Stomach smooth muscle (tissue), 2 donors: ENCODE results near the gene KIF13A.
"Not testable (repeated sequence)": the region's sequence is repeated elsewhere in the genome, so short reads cannot be mapped to it uniquely, and the experiment has no call there.

Experiments used
- H3K27ac ChIP-seq: one replicate; pipeline ENCODE4 v1.7.0; 2013; ENCODE audit warnings: mild to moderate bottlenecking, low read length, inconsistent platforms
- H3K27me3 ChIP-seq, 2 donors: one replicate each; pipeline ENCODE4 v1.7.0; 2013; ENCODE audit warnings: low read length in 2 of 2; ENCODE audit not compliant: insufficient read depth in 2 of 2, control insufficient read depth in 1 of 2
- H3K36me3 ChIP-seq, 2 donors: one replicate each; pipeline ENCODE4 v1.7.0; 2013; ENCODE audit warnings: low read length in 2 of 2; ENCODE audit not compliant: control insufficient read depth in 2 of 2, insufficient read depth in 2 of 2
- H3K4me1 ChIP-seq: one replicate; pipeline ENCODE4 v1.7.0; 2013; ENCODE audit warnings: low read length; ENCODE audit not compliant: control insufficient read depth, insufficient read depth
- H3K4me3 ChIP-seq, 2 donors: one replicate each; pipeline ENCODE4 v1.7.0; 2013; ENCODE audit warnings: low read length in 2 of 2
- H3K9ac ChIP-seq, 2 donors: one replicate each; pipeline ENCODE4 v1.7.0; 2013; ENCODE audit warnings: low read length in 2 of 2, mild to moderate bottlenecking in 1 of 2
- H3K9me3 ChIP-seq, 2 donors: one replicate each; pipeline ENCODE4 v1.7.0; 2013; ENCODE audit warnings: low read length in 2 of 2; ENCODE audit not compliant: control insufficient read depth in 2 of 2
- donor health status: healthy.
- donor health status: Pancreatic carcinoma.

Gene KIF13A

DNA sequence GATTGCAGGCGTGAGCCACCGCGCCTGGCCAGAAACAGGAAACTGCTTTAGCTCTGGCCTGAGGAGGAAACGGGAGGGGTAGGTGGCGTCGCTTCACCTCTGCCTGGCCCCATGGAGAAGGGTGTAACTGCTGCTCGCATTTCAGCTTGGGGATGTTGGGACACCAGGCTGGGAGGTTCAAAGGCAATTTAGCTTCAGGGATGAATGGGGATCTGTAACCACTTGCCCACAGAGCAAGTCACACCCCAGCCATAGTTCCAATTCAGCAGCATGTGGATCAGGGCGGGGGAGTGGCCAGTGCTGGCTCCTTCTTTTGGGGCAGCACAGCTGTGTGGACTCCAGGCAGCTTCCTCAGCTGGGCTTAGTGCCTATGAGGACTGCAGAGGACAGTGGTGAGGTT lies 245.9 kb downstream of the KIF13A start:
- H3K9me3 ChIP-seq, result peaks cover 3 to 4% of the 10 kb centered on the region in 2 donors
- H3K4me3 ChIP-seq, result no peak overlapping the region

DNA sequence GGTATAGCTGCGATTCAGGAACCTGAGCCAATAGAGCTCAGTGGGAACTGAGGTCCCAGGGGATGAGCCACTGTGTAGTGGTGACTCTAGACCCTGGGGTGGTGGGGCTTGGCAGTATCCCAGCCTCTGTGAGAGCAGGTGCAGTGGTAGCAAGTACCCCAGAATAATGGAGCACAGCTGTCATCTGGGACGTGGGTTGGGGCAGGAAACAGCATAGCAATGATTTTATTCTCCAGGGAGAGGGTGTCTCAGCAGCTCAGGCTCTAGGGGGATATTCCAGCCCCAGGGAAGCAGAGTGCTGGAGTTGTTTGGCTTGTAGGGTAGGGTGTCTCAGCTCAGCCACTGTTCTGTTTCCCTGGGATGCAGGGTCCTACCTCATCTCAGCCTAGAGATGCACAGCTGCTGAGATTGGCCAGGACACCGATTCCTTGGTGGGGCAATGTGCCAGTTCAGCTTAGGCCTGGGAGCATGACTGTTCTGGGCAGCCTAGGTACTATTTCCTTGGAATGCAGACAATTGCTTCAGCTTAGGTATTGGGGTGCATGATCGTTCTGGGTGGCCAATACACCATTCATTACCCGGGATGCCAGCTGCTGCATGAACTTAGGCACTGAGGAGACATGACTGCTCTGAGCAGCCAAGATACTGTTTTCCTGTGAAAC lies 246.7 kb downstream of the KIF13A start:
- Histone ChIP-seq H3K4me3 (no peak overlapping the region), H3K9ac (no peak overlapping the region), H3K27ac (no peak overlapping the region), H3K36me3 (no peaks in the 10 kb centered on the region), H3K4me1 (no peaks in the 10 kb centered on the region), H3K9me3 (peaks cover 3 to 4% of the 10 kb centered on the region in 2 donors), H3K27me3 (no peaks in the 10 kb centered on the region)

More for the DNA sequence above, 245.9 kb downstream of the KIF13A start:
- Histone ChIP-seq H3K4me1 (no peaks in the 10 kb centered on the region), H3K27me3 (no peaks in the 10 kb centered on the region), H3K27ac (no peak overlapping the region), H3K9ac (no peak overlapping the region), H3K36me3 (no peaks in the 10 kb centered on the region)

DNA sequence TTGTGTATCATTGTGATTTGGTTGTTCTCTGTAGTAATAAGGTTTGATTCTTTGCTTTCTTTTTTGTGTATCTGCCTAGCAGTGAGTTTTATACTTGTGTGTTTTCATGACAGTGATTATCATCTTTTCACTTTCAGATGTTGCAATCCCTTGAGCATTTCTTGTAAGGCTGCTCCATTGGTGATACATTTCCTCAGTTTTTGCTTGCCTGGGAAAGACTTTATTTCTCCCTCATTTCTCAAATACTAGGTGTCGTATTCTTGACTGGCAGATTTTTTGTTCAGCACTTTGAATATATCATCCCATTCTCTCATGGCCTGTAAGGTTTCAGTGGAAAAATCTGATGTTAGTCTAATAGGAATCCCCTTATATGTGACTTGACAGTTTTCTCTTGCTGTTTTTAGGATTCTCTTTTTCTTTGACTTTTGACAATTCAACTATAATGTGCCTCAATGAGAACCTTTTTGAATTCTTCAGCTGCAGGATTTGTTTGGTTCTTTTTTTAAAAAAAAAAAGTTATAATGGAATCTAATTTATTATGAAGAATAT lies 249.7 kb downstream of the KIF13A start:
- H3K9me3 ChIP-seq, result peaks cover 3 to 4% of the 10 kb centered on the region in 2 donors
- H3K27ac ChIP-seq, result no peak overlapping the region
- no peaks in the 10 kb centered on the region for H3K27me3 ChIP-seq
- H3K9ac ChIP-seq, result no peak overlapping the region
- no peak overlapping the region for H3K4me3 ChIP-seq
- H3K4me1 ChIP-seq, result no peaks in the 10 kb centered on the region
- no peaks in the 10 kb centered on the region for H3K36me3 ChIP-seq

DNA sequence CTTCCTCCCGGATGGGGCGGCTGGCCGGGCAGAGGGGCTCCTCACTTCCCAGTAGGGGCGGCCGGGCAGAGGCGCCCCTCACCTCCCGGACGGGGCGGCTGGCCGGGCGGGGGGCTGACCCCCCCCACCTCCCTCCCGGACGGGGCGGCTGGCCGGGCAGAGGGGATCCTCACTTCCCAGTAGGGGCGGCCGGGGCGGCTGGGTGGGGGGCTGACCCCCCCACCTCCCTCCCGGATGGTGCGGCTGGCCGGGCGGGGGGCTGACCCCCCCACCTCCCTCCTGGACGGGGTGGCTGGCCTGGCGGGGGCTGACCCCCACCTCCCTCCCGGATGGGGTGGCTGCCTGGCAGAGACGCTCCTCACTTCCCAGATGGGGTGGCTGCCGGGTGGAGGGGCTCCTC lies 252.1 kb downstream of the KIF13A start:
- not testable (repeated sequence) for H3K9me3 ChIP-seq, H3K27me3 ChIP-seq, H3K4me1 ChIP-seq, H3K27ac ChIP-seq, H3K4me3 ChIP-seq, H3K9ac ChIP-seq, H3K36me3 ChIP-seq

DNA sequence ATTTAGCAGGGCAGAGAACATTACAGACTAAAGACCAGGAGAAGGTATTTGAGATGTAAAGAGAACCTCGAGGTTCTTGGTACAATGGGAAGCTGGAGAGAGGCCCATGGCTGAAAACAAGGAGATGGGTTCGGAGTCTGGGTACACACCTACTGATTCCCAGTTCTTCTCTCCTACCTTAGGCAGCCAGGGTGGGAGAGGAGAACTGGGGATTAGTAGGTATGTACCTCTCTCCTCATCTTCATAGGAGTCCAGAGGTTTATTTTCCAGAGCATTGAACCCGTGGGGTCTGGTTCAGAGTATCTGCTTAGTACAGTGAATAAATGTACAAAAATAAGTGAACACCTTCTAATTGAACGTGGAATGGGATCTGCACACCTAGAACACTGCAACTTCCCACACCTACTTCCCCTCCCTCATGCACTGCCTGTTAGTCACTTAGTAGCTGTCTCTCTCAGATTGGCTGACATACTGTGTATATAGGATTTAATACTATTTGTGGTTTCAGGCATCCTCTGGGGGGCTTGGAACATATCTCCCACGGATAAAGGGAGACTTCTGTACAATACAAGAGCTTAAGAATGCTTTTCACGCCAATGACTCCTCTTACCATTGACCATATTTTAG lies 257.2 kb downstream of the KIF13A start:
- H3K9ac ChIP-seq, result no peak overlapping the region
- no peaks in the 10 kb centered on the region for H3K36me3 ChIP-seq
- H3K27me3 ChIP-seq, result no peaks in the 10 kb centered on the region
- H3K9me3 ChIP-seq, result no peaks in the 10 kb centered on the region
- no peak overlapping the region for H3K4me3 ChIP-seq
- H3K4me1 ChIP-seq, result no peaks in the 10 kb centered on the region
- no peak overlapping the region for H3K27ac ChIP-seq

DNA sequence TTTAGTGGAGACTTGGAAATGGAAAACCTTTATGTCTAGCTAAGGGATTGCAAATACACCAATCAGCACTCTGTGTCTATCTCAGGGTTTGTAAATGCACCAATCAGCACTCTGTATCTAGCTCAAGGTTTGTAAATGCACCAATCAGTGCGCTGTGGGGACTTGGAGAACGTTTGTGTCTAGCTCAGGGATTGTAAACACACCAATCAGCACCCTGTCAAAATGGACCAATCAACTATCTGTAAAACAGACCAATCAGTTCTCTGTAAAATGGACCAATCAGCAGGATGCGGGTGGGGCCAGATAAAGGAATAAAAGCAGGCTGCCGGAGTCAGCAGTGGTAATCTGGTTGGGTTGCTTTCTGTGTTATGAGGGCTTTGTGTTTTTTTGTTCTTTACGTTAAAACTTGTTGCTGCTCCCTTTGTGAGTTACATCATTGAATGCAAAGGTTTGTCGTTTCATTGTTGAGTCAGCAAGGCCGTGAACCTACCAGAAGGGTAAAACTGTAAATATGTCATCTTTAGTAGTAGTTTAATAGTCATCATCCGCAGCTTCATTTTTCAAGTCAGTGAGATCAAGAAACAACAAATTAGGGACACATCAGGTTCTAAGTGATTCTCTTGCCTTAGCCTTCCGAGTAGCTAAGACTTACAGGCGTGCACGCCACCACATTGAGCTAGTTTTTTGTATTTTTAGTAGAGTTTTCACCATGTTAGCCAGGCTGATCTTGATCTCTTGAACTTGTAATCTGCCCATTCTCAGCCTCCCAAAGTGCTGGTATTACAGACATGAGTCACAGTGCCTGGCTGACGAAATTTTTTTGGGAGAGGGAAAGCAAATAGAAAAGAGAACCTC lies 258.0 kb downstream of the KIF13A start:
- H3K4me3 ChIP-seq, result no peak overlapping the region
- no peak overlapping the region for H3K9ac ChIP-seq
- H3K9me3 ChIP-seq, result no peaks in the 10 kb centered on the region
- no peaks in the 10 kb centered on the region for H3K4me1 ChIP-seq
- H3K27ac ChIP-seq, result no peak overlapping the region
- H3K36me3 ChIP-seq, result no peaks in the 10 kb centered on the region
- no peaks in the 10 kb centered on the region for H3K27me3 ChIP-seq

DNA sequence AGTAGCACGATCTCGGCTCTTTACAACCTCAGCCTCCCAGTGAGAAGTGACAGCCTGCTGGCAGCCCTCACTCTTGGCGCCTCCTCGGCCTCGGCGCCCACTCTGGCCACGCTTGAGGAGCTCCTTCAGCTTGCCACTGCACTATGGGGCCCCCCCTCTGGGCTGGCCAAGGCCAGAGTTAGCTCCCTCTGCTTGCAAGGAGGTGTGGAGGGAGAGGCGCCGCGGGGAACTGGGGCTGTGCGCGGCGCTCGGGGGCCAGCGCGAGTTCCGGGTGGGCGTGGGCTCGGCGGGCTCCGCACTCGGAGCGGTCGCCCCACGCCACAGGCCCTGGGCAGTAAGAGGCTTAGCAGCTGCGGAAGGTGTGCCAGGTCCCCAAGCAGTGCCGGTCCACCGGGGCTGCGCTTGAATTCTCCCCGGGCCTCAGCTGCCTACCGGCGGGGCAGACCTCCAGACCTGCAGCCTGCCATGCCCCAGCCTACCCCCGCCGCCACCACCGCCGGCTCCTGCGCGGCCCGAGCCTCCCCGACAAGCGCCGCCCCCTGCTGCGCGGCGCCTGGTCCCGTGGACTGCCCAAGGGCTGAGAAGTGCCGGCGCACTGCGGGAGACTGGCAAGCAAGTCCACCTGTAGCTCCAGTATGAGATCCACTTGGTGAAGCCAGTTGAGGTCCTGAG lies 258.7 kb downstream of the KIF13A start:
- H3K4me1 ChIP-seq, result no peaks in the 10 kb centered on the region
- no peaks in the 10 kb centered on the region for H3K9me3 ChIP-seq
- peak overlapping the region in 1 of 2 donors; percentile 12 for H3K4me3 ChIP-seq
- H3K27ac ChIP-seq, result no peak overlapping the region
- H3K36me3 ChIP-seq, result no peaks in the 10 kb centered on the region
- no peak overlapping the region for H3K9ac ChIP-seq
- H3K27me3 ChIP-seq, result no peaks in the 10 kb centered on the region

DNA sequence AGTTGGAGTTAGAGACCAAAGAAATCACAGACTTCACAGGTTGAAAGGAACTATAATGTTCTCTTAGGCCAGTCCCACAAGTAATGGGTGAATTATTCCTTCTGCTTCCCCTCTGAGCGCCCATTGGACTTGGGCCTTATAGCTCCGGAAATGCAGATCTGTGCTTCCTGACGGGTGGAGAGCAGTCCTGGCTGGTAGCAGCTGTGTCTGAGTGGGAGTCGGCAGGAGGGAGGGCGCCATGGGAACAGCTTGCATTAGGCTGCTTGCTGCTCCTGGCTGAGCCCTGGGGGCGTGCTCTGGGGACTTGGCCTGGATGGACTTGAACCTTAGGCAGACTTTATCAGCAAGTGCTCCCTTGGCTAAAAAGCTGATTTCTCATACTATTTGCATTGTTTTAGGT lies 262.4 kb downstream of the KIF13A start:
- Histone ChIP-seq H3K27ac (no peak overlapping the region), H3K27me3 (no peaks in the 10 kb centered on the region), H3K4me1 (no peaks in the 10 kb centered on the region), H3K4me3 (no peak overlapping the region), H3K9me3 (no peaks in the 10 kb centered on the region), H3K9ac (no peak overlapping the region), H3K36me3 (no peaks in the 10 kb centered on the region)

DNA sequence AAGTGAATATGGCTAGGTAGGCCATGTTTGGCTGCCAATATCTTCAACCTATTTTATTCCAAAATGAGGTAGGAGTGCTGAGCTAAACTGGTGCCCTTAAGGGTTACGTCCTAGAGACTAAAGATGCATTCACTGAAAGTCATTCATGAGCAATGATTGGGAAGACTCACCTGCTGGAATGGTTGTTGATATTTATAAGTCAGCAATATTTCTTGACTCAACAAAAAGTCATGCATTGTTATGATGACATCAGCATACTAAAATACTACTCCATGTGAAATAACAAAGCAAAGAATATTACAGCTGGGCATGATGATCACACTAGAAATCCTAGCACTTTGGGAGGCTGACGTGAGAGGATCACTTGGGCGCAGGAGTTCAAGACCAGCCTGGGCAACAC lies 263.1 kb downstream of the KIF13A start:
- no peaks in the 10 kb centered on the region for H3K27me3 ChIP-seq
- H3K4me1 ChIP-seq, result no peaks in the 10 kb centered on the region
- H3K27ac ChIP-seq, result no peak overlapping the region
- H3K9ac ChIP-seq, result no peak overlapping the region
- H3K4me3 ChIP-seq, result no peak overlapping the region
- no peaks in the 10 kb centered on the region for H3K9me3 ChIP-seq
- H3K36me3 ChIP-seq, result no peaks in the 10 kb centered on the region

DNA sequence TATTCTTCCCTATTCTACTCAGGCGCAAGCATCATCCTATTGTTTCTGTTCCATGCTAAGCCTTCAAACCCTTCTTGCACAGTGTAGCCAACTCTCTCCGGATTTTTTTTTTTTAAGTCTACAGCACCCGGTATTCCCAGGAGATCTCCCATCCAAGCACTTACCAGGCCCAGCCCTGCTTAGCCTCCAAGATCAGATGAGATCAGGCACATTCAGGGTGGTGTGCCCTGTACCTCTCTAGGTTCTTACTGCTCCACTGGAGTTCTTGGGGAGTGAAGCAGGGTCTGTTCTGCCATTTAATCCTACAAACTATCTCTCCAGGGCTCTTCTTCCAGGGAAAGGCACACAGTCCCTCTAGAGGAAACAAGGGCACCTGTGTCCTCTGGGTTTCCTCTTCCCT lies 265.8 kb downstream of the KIF13A start:
- Histone ChIP-seq H3K9ac (no peak overlapping the region), H3K27me3 (no peaks in the 10 kb centered on the region), H3K4me3 (no peak overlapping the region), H3K36me3 (no peaks in the 10 kb centered on the region), H3K4me1 (no peaks in the 10 kb centered on the region), H3K27ac (no peak overlapping the region), H3K9me3 (no peaks in the 10 kb centered on the region)
